HL-60/S4 (cell line): Measurements from ENCODE around the gene CEBPG.

ENCODE experiments used
- in situ Hi-C: fragments of 300-500 bp; cut with MboI; formaldehyde crosslinking; loops from 2 replicates; pipeline ENCODE4 v1.14.3; 2022; ENCODE audit warnings: low sequenced_read_pairs

Gene CEBPG

GRCh38 chr19:33373453-33374235, at the start of gene CEBPG:
Gene CEBPG (plus strand): TSS chr19:33373709. CDS start chr19:33379240, 5,531 bp downstream.
- in situ Hi-C loops: no loop called here

GRCh38 chr19:33324628-33325027, 48.9 kb upstream of the CEBPG start:
- in situ Hi-C loops: no loop called here

DNA sequence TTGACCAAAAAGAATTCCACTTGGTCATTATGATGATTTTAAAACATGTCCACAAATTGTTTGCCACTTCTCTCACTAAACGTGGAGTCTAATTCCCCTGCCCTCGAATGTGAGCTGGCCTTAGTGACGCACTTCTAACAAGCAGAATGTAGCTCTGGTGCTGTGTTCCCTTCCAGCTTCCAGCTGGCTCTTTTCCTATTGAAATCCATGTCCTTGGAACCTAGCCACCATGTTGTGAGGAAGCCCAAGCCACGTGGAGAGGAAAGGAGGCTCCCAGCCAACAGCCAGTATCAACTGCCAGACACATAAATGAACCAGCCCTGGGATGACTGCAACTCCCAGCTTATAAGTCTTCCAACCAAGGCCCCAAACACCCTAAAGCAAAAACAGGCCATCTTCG, 47.6 kb upstream of the CEBPG start:
- in situ Hi-C loops: no loop called here

- in situ Hi-C loops: no loop called here
Measured at GRCh38 chr19:33329060-33329459, 44.4 kb upstream of the CEBPG start.

- in situ Hi-C loops: no loop called here
Measured at GRCh38 chr19:33329736-33330135, 43.8 kb upstream of the CEBPG start.

DNA sequence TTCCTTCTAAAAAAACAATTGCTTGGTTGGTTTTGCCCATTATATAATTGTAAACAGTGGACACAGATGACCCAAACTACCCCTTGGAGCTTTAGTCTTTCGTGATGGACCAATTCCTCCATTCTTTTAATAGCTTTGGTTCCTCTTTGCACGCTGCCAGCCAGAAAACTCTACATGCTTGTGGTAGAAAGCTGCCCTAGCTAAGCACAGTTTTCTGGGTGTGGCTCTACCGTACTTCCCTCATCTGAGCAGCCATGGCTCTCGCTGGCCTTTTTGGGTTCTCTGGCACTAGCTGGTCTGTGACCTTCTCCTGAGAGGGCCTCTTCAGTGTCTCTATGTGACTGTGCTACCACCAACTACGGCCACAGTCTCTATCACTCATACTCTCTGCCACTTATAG, 41.3 kb upstream of the CEBPG start:
- in situ Hi-C loops: no loop called here

DNA sequence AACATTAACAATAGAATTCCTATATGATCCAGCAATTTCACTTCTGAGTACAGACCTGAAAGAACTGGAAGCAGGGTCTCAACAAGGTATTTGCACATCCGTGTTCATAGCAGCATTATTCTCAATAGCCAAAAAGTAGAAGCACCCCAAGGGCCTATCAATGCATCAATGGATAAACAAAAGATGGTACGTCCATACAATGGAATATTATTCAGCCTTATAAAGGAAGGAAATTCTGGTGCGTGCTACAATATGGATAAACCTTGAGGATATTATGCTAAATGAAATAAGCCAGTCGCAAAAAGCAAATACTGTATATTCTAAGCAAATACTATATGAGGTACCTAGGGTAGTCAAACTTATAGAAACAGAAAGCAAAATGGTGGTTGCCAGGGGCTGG, 40.4 kb upstream of the CEBPG start:
- in situ Hi-C loops: no loop called here

GRCh38 chr19:33333642-33334041, 39.9 kb upstream of the CEBPG start:
- in situ Hi-C loops: no loop called here

DNA sequence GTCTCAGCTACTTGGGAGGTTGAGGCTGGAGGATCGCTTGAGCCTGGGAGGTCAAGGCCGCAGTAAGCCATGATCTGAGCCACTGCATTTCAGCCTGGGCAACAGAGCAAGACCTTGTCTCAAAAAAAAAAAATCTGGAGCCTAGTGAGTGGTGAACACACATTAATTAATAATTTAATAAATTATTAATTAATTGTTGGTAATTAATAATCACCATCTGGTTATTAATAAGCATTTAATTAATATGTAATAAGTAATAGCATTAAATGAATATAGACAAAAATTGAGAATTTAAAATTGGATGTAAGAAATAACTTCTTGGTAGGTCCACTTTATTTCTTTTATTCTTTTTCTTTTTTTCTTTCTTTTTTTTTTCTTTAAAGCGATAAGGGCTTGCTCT, 39.2 kb upstream of the CEBPG start:
- in situ Hi-C loops: no loop called here

DNA sequence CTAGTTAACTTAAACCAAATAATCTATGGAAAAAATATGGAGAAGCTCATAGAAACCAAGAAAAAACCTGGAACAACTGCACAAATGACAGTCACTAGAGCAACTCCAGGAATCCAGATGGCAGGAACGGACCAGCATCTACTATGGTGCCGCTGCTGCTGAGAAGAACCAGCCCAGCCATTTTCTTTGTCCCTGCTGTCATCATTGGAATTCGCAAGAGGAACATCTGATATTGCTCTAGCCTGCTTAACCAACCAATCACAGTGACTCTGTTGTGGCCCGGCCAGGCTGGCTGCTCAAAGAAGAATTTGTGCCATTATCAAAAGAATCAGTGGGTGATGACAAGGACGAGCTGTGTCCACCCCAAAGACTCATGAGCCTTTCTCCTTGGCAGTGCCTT, 38.1 kb upstream of the CEBPG start:
- in situ Hi-C loops: no loop called here

GRCh38 chr19:33339016-33339984, 34.2 kb upstream of the CEBPG start:
- in situ Hi-C loops: no loop called here

- in situ Hi-C loops: no loop called here
Measured at GRCh38 chr19:33340991-33341390, 32.5 kb upstream of the CEBPG start.

DNA sequence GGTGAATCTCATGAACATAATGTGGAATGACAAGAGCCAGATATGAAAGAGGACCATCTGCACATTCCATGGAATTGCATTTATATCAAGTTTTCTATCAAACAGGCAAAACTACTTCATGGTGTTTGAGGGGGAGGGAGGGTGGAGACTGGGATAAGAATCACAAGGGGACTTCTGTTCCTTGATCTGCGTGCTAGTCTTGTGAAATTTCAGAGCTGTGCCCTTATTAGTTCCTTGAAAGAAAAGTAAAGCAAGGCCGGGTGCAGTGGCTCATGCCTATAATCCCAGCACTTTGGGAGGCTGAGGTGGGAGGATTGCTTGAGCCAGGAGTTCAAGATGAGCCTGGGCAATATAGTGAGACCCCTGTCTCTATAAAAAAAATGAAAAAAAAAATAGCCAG, 30.2 kb upstream of the CEBPG start:
- in situ Hi-C loops: no loop called here

DNA sequence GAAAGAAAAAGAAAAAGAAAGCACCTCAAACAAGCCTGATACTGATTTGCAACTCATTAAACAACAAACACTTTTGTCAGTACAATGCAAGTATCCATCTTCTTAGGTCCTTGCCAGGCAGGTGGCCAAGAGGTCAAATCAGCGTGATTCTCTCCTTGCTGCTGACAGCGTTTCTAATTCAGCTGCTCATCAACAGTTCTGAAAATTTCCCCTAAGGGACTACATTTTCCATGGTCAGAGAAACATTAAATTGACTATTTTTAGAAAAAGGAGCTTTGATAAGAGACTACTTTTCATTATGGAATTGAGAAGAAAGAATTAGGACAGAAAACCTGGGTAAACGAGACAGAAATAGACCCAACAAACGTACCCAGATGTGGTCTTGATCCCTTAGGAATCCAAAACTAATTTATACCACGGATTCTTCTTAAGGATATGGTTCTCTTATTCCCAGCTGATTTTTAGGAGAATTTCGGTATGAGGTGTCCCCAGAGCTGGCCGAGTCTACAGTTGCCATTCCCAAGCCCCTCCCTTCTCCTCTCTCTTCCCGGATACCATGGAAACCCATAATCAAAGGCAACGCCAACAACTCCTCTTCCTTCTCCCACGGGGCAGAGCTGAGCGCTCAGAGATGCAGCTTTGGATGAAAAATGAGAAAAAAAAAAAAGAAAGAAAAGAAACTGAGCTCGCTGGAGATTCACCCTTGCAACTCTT, 29.5 kb upstream of the CEBPG start:
- in situ Hi-C loops: no loop called here

DNA sequence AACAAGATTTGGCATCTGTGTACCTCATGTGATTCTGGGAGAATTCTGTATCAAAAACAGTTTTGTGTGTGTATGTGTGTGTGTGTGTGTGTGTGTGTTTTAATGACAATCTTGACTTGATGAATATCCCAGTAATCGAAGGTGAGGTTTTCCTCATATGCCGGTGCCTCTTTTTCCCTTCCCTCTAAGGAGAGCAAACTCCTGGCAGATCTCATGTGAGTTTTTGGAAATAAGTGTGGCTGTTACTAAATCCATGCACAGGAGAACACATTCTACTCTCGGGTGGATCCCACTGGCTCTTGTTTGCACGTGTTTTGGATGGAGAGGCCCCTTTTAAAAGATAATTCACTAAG, 29.0 kb upstream of the CEBPG start:
- in situ Hi-C loops: no loop called here

DNA sequence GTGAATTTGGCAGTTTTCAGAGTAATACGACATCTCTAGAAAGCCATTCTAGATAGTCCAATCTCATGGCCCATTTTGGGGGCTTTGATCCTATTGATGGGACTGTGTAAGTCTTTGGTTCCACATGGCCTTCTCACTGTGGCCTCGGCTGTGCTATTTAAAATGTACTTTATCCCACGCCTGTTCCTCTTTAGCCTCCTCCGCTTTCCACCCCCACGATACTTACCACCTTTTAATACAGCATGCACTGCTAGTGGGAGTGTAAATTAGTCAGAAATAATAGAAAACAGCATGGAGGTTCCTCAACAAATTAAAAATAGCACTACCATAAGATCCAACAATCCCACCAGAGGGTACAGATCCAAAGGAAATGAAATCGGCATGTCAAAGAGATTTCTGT, 28.3 kb upstream of the CEBPG start:
- in situ Hi-C loops: no loop called here

- in situ Hi-C loops: no loop called here
Measured at GRCh38 chr19:33346665-33347064, 26.8 kb upstream of the CEBPG start.

DNA sequence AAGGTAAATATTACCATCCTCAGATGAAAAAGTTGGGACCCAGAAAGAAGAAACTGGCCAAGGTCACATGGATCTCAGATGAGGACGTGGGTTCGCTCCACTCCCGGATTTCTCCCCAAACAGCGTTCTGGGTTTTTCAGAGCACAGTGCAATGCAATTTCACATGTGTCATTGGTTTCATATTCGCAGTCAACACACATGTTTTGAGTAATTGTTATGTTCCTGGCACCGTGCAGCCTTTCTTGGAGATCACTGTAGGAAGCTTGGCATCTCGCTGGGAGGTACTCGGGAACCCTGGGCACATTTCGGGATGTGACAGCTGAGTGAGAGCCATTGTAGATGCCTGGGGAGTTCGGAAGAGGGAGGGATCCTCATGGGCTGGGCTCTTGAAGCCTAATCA, 26.2 kb upstream of the CEBPG start:
- in situ Hi-C loops: no loop called here

- in situ Hi-C loops: no loop called here
Measured at GRCh38 chr19:33348301-33349010, 25.1 kb upstream of the CEBPG start.

GRCh38 chr19:33349319-33350289, 23.9 kb upstream of the CEBPG start:
- in situ Hi-C loops: no loop called here
